Right atrium auricular region (tissue), 2 donors: Measurements from ENCODE around the gene LAMA4. TPM values are rescaled to one million over a fixed set of nuclear protein-coding genes. Genes with fewer than 3 reads are reported as not detected.

Experiments
- DNase-seq: peaks from one replicate; pipeline ENCODE4 v3.0.0-alpha.2; 2019; ENCODE audit warnings: low spot score
- H3K27ac ChIP-seq, 2 donors: fragments of 200-600 bp; sonication (generic); 1 replicate in 1 of 2; 2 replicates in 1 of 2; pipeline ENCODE4 v1.5.1; 2016 to 2019
- H3K27me3 ChIP-seq, 2 donors: fragments of 200-600 bp; sonication (generic); one replicate each; pipeline versions ENCODE4 v1.5.1 to v1.6.0; 2017 to 2019
- H3K36me3 ChIP-seq: fragments of 200-600 bp; sonication (generic); one replicate; pipeline ENCODE4 v1.5.1; 2016
- H3K4me1 ChIP-seq, 2 donors: fragments of 200-600 bp; sonication (generic); one replicate each; pipeline versions ENCODE4 v1.5.1 to v1.6.0; 2017 to 2019
- H3K4me3 ChIP-seq, 2 donors: fragments of 200-600 bp; sonication (generic); 1 replicate in 1 of 2; 2 replicates in 1 of 2; pipeline ENCODE4 v1.5.1; 2017 to 2019; ENCODE audit warnings: mild to moderate bottlenecking in 1 of 2, moderate library complexity in 1 of 2
- H3K9me3 ChIP-seq, 2 donors: fragments of 200-600 bp; sonication (generic); one replicate each; pipeline ENCODE4 v1.5.1; 2019
- total RNA-seq, 2 donors: library from RNA; depleted of rRNA; stranded (reverse); fragments of >200 nt; gene quantifications; one replicate each; pipeline ENCODE4 v1.1.0, GENCODE V29; 2016
- TF ChIP-seq, protein P1 (sequence below), 2 donors: fragments of 200-600 bp; sonication (generic); IDR thresholded peaks; one replicate each; pipeline ENCODE4 v1.5.1; 2019; ENCODE audit warnings: antibody characterized with exemption in 2 of 2

Gene LAMA4
- total RNA-seq, 2 donors from 2014 or later: 37.2 to 47.1 TPM

DNA sequence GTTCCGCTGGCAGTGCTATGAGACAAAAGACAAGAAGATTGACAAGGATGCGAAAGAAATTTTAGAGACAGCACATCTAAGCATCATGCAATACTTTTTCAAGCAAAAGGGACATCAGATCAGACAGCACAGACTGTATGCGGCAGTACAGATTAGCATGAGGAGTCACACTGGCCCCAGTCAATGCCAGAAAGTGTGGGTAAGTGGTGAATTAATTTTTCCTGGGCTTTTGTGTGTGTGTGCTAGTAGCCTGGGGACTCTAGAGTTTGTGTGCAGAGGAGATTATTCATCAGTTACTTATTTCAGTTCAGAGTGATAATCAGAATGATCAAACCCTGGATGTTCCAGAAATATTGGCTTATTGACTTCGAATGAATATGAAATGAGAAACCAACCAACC, 47.2 kb downstream of the LAMA4 start:
- no peaks in the 10 kb centered on the region for H3K9me3 ChIP-seq
- H3K27me3 ChIP-seq: no peaks in the 10 kb centered on the region
- no peak overlapping the region for H3K4me3 ChIP-seq
- H3K4me1 ChIP-seq: peaks cover 0 to 15% of the 10 kb centered on the region in 2 donors
- TF ChIP-seq, protein P1, sequence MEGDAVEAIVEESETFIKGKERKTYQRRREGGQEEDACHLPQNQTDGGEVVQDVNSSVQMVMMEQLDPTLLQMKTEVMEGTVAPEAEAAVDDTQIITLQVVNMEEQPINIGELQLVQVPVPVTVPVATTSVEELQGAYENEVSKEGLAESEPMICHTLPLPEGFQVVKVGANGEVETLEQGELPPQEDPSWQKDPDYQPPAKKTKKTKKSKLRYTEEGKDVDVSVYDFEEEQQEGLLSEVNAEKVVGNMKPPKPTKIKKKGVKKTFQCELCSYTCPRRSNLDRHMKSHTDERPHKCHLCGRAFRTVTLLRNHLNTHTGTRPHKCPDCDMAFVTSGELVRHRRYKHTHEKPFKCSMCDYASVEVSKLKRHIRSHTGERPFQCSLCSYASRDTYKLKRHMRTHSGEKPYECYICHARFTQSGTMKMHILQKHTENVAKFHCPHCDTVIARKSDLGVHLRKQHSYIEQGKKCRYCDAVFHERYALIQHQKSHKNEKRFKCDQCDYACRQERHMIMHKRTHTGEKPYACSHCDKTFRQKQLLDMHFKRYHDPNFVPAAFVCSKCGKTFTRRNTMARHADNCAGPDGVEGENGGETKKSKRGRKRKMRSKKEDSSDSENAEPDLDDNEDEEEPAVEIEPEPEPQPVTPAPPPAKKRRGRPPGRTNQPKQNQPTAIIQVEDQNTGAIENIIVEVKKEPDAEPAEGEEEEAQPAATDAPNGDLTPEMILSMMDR (IDR thresholded peaks at IDR 0.05): no peak
- no peak overlapping the region for H3K27ac ChIP-seq
- DNase-seq: no peak
- H3K36me3 ChIP-seq: peaks cover 17% of the 10 kb centered on the region

DNA sequence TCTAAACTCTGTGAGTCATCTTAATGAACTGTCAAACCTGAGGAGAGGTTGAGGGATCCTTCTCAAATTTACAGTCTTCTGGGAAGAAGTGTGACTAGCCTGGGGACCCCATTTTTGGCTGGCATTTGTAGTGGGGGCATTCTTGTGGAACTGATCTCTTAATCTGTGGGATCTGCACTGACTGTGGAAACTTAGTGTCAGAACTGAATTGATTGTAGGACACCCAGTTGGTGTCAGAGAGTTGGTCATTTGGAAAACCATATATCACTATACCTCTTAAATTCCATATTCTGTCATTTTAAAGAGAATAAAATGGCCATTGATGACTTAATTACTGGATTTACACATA, 48.3 kb downstream of the LAMA4 start:
- no peak overlapping the region for H3K4me3 ChIP-seq
- H3K9me3 ChIP-seq: no peaks in the 10 kb centered on the region
- H3K4me1 ChIP-seq: peaks cover 0 to 15% of the 10 kb centered on the region in 2 donors
- peaks cover 17% of the 10 kb centered on the region for H3K36me3 ChIP-seq
- DNase-seq: no peak
- H3K27ac ChIP-seq: no peak overlapping the region
- TF ChIP-seq, protein P1 (IDR thresholded peaks at IDR 0.05): no peak
- H3K27me3 ChIP-seq: no peaks in the 10 kb centered on the region

DNA sequence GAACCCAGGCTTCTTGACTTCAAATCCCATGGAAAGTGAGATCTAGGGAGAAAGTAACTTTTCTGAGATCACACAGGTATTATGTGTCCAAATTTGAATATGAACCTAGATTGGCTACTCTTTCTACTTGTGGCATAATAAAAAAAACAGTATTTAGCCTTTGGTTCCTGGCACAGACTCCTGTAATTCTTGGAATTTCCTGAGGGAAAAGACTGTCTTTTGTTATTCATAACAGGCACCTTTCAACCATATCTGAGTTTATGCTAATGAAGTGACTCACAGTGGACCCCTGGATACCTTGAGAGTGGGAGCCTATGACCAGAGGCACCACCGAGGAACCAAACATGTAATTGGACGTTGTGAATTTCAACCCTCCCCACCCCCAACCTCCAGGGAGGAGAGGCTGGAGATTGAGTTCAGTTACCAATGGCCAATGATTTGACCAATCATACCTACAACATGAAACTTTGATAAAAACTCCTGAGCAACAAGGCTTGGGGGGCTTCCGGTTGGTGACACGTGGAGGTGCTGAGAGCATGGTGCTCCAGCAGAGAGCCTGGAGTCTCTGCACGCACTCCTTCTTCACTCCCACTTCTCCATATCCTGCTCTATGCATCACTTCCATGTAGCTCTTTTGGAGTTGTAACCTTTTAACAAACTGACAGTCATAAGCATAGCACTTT, 48.8 kb downstream of the LAMA4 start:
- no peaks in the 10 kb centered on the region for H3K27me3 ChIP-seq
- H3K4me1 ChIP-seq: peaks cover 0 to 15% of the 10 kb centered on the region in 2 donors
- peaks cover 22% of the 10 kb centered on the region for H3K36me3 ChIP-seq
- H3K9me3 ChIP-seq: no peaks in the 10 kb centered on the region
- no peak for DNase-seq
- H3K4me3 ChIP-seq: no peak overlapping the region
- TF ChIP-seq, protein P1 (IDR thresholded peaks at IDR 0.05): no peak
- no peak overlapping the region for H3K27ac ChIP-seq

DNA sequence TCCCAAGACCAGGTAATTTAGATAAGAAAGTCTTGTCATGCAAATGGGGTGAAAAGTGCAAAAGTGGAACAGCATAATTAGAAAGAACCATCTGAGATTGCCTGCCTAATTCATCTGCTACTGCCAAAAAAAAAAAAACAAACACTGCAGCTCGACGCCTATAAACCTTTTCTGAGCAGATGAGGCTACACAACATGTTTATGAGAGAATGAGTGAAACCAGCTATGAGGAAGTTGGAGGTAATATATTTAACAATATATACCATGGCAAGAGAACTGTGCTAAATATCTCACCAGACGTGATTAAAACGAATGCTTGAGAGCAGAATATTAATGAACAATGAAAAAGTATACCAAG, 50.0 kb downstream of the LAMA4 start:
- H3K27ac ChIP-seq: peak overlapping the region in 1 of 2 donors; percentile 12
- no peak overlapping the region for H3K4me3 ChIP-seq
- TF ChIP-seq, protein P1 (IDR thresholded peaks at IDR 0.05): no peak
- no peaks in the 10 kb centered on the region for H3K9me3 ChIP-seq
- H3K4me1 ChIP-seq: peaks cover 0 to 19% of the 10 kb centered on the region in 2 donors
- no peaks in the 10 kb centered on the region for H3K27me3 ChIP-seq
- DNase-seq: no peak
- H3K36me3 ChIP-seq: peaks cover 24% of the 10 kb centered on the region

DNA sequence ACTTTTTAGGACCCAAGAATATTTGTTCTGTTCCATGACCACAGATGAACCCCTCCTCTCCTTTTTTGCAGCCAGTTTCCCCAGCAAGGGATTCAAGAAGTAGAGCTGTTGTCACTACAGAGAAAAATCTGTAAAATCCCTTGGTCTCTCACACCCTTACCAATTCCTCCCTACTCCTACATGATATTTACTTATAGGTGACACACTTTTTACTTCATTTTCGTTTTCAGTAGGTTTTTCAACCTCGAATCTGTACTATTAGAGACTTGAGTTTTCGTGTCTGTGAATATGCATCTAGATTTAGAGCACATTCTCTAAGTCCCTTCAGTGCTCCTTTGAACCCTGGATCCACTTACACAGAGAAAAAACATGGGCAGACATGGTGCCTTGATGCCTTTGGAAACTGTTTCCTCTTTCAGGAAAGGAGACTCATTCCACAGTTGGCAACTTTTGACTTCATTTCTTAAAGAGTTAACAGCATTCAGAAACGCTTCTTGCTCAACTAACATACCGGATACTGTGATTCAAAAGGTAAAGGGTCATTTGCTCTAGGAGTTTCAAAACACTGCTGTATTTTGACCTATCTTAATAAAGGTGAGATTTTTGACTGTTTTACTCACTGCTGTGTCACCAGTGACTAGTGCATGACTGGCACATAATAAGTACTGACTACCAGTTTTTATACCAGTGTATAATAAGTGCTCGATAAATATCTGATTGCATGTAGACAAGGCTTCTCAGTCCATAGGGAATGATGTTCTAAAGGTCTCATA, 50.6 kb downstream of the LAMA4 start:
- H3K36me3 ChIP-seq: peaks cover 24% of the 10 kb centered on the region
- H3K9me3 ChIP-seq: no peaks in the 10 kb centered on the region
- H3K4me1 ChIP-seq: peaks cover 0 to 25% of the 10 kb centered on the region in 2 donors
- peak overlapping the region in 1 of 2 donors; percentile 12 for H3K27ac ChIP-seq
- H3K4me3 ChIP-seq: no peak overlapping the region
- TF ChIP-seq, protein P1 (IDR thresholded peaks at IDR 0.05): no peak
- H3K27me3 ChIP-seq: no peaks in the 10 kb centered on the region
- no peak for DNase-seq
